22Rv1 (cell line): ENCODE measurements around the gene UBASH3A.

Experiments used
- CTCF ChIP-seq: fragments of 450-650 bp; IDR thresholded peaks from 2 replicates; pipeline ENCODE4 v1.5.1; 2017; ENCODE audit warnings: mild to moderate bottlenecking
- ZFX ChIP-seq: fragments of 450-650 bp; IDR thresholded peaks from 2 replicates; pipeline ENCODE4 v1.6.1; 2017; ENCODE audit warnings: antibody characterized with exemption, borderline replicate concordance

- no peak for TF ChIP-seq CTCF
- TF ChIP-seq ZFX = no peak
Measured at GRCh38 chr21:42395302-42395701, 8.4 kb upstream of the UBASH3A start.
